ENCODE results near the gene PSG11.
"Not testable (repeated sequence)": the region's sequence is repeated elsewhere in the genome, so short reads cannot be mapped to it uniquely, and the experiment has no call there.

GRCh38 chr19:43046578-43046977 lies 20.3 kb upstream of the PSG11 start:
- not testable (repeated sequence) for TF ChIP-seq CTCF (conservative IDR thresholded peaks at IDR 0.05); ZFX (IDR thresholded peaks at IDR 0.05)

Data from C4-2B (cell line).